Calu3 (cell line): ENCODE results near the gene PABPN1. TPM values are rescaled to one million over a fixed set of nuclear protein-coding genes. Genes with fewer than 3 reads are reported as not detected.

Experiments used
- BruUV-seq: library from RNA; stranded (reverse); fragments of 400-500 nt; replicated peaks from 2 replicates; lab custom pipeline; 2021; lab: Mats Ljungman, UMichigan
- CTCF ChIA-PET: fragments of 300-600 bp; sonication (Branson Sonifier 250); formaldehyde crosslinking; loops from one replicate; lab custom pipeline; 2022; ENCODE audit warnings: antibody characterized with exemption; lab: Charles Lee
- DNase-seq: peaks from one replicate; pipeline ENCODE4 v3.0.0; 2022
- H3K27ac Mint-ChIP-seq: one replicate; pipeline ENCODE4 v1.8.0; 2022; ENCODE audit warnings: mixed read lengths; ENCODE audit not compliant: unreplicated experiment
- H3K27me3 Mint-ChIP-seq: one replicate; pipeline ENCODE4 v1.8.0; 2022; ENCODE audit warnings: mixed read lengths; ENCODE audit not compliant: unreplicated experiment
- H3K36me3 Mint-ChIP-seq: one replicate; pipeline ENCODE4 v1.8.0; 2022; ENCODE audit warnings: mild to moderate bottlenecking, moderate library complexity, mixed read lengths; ENCODE audit not compliant: insufficient read depth, unreplicated experiment
- H3K4me1 Mint-ChIP-seq: one replicate; pipeline ENCODE4 v1.8.0; 2022; ENCODE audit warnings: mild to moderate bottlenecking, low read depth, mixed read lengths; ENCODE audit not compliant: unreplicated experiment
- H3K4me3 Mint-ChIP-seq: one replicate; pipeline ENCODE4 v1.8.0; 2022; ENCODE audit warnings: mild to moderate bottlenecking, low read depth, moderate library complexity, mixed read lengths; ENCODE audit not compliant: unreplicated experiment
- H3K9me3 Mint-ChIP-seq: one replicate; pipeline ENCODE4 v1.8.0; 2022; ENCODE audit warnings: low read depth, mixed read lengths; ENCODE audit not compliant: unreplicated experiment
- CTCF ChIP-seq: fragments of 200-600 bp; IDR thresholded peaks from one replicate; pipeline ENCODE4 v1.8.0; 2022; ENCODE audit warnings: antibody characterized with exemption; ENCODE audit not compliant: unreplicated experiment
- intact Hi-C: fragments of 100-400 bp; cut with micrococcal nuclease; formaldehyde crosslinking; loops from one replicate; pipeline ENCODE4 v1.10.0; 2022; ENCODE audit not compliant: unreplicated experiment
- total RNA-seq: library from RNA; stranded (reverse); gene quantifications from 2 replicates; pipeline ENCODE4 v1.2.3, GENCODE V29; 2022

PABPN1 gene
- total RNA-seq, 1 experiment from 2014 or later = 181 TPM

GRCh38 chr14:23286902-23287479 is 34.3 kb upstream of the PABPN1 start:
- TF ChIP-seq CTCF = no peak
- H3K9me3 Mint-ChIP-seq = no peaks in the 10 kb centered on the region
- BruUV-seq = no TSS peak
- intact Hi-C loops = no loop called here
- no peaks in the 10 kb centered on the region for H3K27me3 Mint-ChIP-seq
- H3K4me1 Mint-ChIP-seq = peaks cover 9% of the 10 kb centered on the region
- H3K27ac Mint-ChIP-seq = no peak overlapping the region
- H3K4me3 Mint-ChIP-seq = peak overlapping the region; percentile 79
- H3K36me3 Mint-ChIP-seq = peaks cover 31% of the 10 kb centered on the region
- CTCF ChIA-PET = no interaction called here
- DNase-seq = no peak

- peak; percentile 49 for DNase-seq
- intact Hi-C loops = no loop called here
- Mint-ChIP-seq H3K27ac (peak overlapping the region; percentile 27), H3K4me1 (peaks cover 22% of the 10 kb centered on the region), H3K4me3 (no peak overlapping the region), H3K27me3 (no peaks in the 10 kb centered on the region), H3K9me3 (no peaks in the 10 kb centered on the region), H3K36me3 (peaks cover 14% of the 10 kb centered on the region)
- peak; percentile 79 for TF ChIP-seq CTCF
- CTCF ChIA-PET = interaction anchor here (0.6 to 0.7 kb wide), 3 partner anchors 11 to 349 kb away, joined by 3 to 8 read pairs (median 5); partner anchors contain the start of gene BCL2L2
- no TSS peak for BruUV-seq
Observed at GRCh38 chr14:23294734-23295561, 26.3 kb upstream of the PABPN1 start.

- no peak for DNase-seq
- TF ChIP-seq CTCF = no peak
- H3K4me1 Mint-ChIP-seq = peaks cover 25% of the 10 kb centered on the region
- intact Hi-C loops = no loop called here
- H3K9me3 Mint-ChIP-seq = no peaks in the 10 kb centered on the region
- no peaks in the 10 kb centered on the region for H3K27me3 Mint-ChIP-seq
- peaks cover 22% of the 10 kb centered on the region for H3K36me3 Mint-ChIP-seq
- no peak overlapping the region for H3K4me3 Mint-ChIP-seq
- BruUV-seq = no TSS peak
- no peak overlapping the region for H3K27ac Mint-ChIP-seq
- CTCF ChIA-PET = no interaction called here
Observed at GRCh38 chr14:23296012-23296777, 25.1 kb upstream of the PABPN1 start.

- H3K9me3 Mint-ChIP-seq = no peaks in the 10 kb centered on the region
- no TSS peak for BruUV-seq
- no peak overlapping the region for H3K4me3 Mint-ChIP-seq
- CTCF ChIA-PET = no interaction called here
- no peak for TF ChIP-seq CTCF
- H3K27me3 Mint-ChIP-seq = no peaks in the 10 kb centered on the region
- intact Hi-C loops = no loop called here
- no peak for DNase-seq
- peaks cover 25% of the 10 kb centered on the region for H3K4me1 Mint-ChIP-seq
- H3K27ac Mint-ChIP-seq = no peak overlapping the region
- peaks cover 31% of the 10 kb centered on the region for H3K36me3 Mint-ChIP-seq
Observed at GRCh38 chr14:23297096-23297495, 24.2 kb upstream of the PABPN1 start.
